HCT116 (cell line): Measurements from ENCODE around the gene TTC33. TPM values are rescaled to one million over a fixed set of nuclear protein-coding genes. Genes with fewer than 3 reads are reported as not detected.

Experiments
- ATAC-seq: fragments of 200-7000 bp; cut with Tn5 transposase; 2 replicates; pipeline ENCODE4 v1.9.1; 2020; ENCODE audit warnings: mild to moderate bottlenecking, moderate library complexity
- BruUV-seq: library from RNA; stranded (reverse); fragments of 400-500 nt; replicated peaks from 2 replicates; lab custom pipeline; 2021; lab: Mats Ljungman, UMichigan
- CTCF ChIA-PET: fragments of 300-600 bp; sonication (Branson Sonifier 250); formaldehyde crosslinking; loops from one replicate; lab custom pipeline; 2021; ENCODE audit warnings: antibody characterized with exemption; lab: Charles Lee
- POLR2A ChIA-PET: fragments of 300-600, 350-600 bp; sonication (Branson Sonifier 250); formaldehyde crosslinking; loops from one replicate; lab custom pipeline; 2021; ENCODE audit warnings: antibody characterized with exemption; lab: Charles Lee
- RAD21 ChIA-PET, 2 experiments: fragments of 300-600 bp; sonication (Branson Sonifier 250); formaldehyde crosslinking; loops; one replicate each; lab custom pipeline; 2023; ENCODE audit warnings: low total read pairs in 2 of 2; ENCODE audit not compliant: uncharacterized antibody in 2 of 2, unreplicated experiment in 2 of 2, low non-redundant PET in 1 of 2; lab: Charles Lee
- DNase-seq: peaks from one replicate; pipeline ENCODE4 v3.0.0-alpha.2; 2010; ENCODE audit warnings: low read depth, low spot score
- H2AFZ ChIP-seq: fragments of 200-600 bp; shearing (Covaris generic), sonication (generic); 2 replicates; pipeline ENCODE4 v1.6.1; 2017; ENCODE audit warnings: low read depth, mixed run types, mixed read lengths, antibody characterized with exemption, low read length; ENCODE audit not compliant: poor library complexity, severe bottlenecking
- H3K27ac ChIP-seq: 2 replicates; pipeline ENCODE4 v1.5.1; 2012; ENCODE audit warnings: low read depth, low read length
- H3K27me3 ChIP-seq: fragments of 200-600 bp; sonication (generic); 2 replicates; pipeline ENCODE4 v1.6.1; 2016; ENCODE audit warnings: mixed run types, low read length, mixed read lengths; ENCODE audit not compliant: insufficient read depth
- H3K36me3 ChIP-seq, 2 experiments: fragments of 200-500 bp in 1 of 2; fragments of 200-600 bp in 1 of 2; sonication (Bioruptor generic) in 1 of 2; sonication (generic) in 1 of 2; 2 replicates each; pipeline versions ENCODE4 v1.5.1 to v1.6.1; 2014 to 2016; ENCODE audit warnings: low read length in 2 of 2, inconsistent platforms in 1 of 2, mixed read lengths in 1 of 2, mixed run types in 1 of 2; ENCODE audit not compliant: insufficient read depth in 2 of 2, control insufficient read depth in 1 of 2
- H3K4me1 ChIP-seq, 2 experiments: fragments of 200-600 bp in 1 of 2; sonication (generic) in 1 of 2; 2 replicates each; pipeline versions ENCODE4 v1.5.1 to v1.6.1; 2012 to 2017; ENCODE audit warnings: low read length in 2 of 2, inconsistent platforms in 1 of 2, mild to moderate bottlenecking in 1 of 2, mixed read lengths in 1 of 2, mixed run types in 1 of 2, moderate library complexity in 1 of 2; ENCODE audit not compliant: insufficient read depth in 2 of 2, control insufficient read depth in 1 of 2
- H3K4me2 ChIP-seq: fragments of 200-600 bp; sonication (generic); 2 replicates; pipeline ENCODE4 v1.6.1; 2017; ENCODE audit warnings: mixed run types, low read length, mixed read lengths
- H3K4me3 ChIP-seq, 2 experiments: fragments of 200-600 bp in 1 of 2; sonication (generic) in 1 of 2; replicated peaks in 1 of 2; 2 replicates each; pipeline ENCODE4 v1.5.1; 2011 to 2016; ENCODE audit warnings: low read length in 2 of 2, control low read depth in 1 of 2, low read depth in 1 of 2, mild to moderate bottlenecking in 1 of 2, mixed read lengths in 1 of 2, mixed run types in 1 of 2
- H3K79me2 ChIP-seq: fragments of 200-600 bp; sonication (generic); 2 replicates; pipeline ENCODE4 v1.6.1; 2017; ENCODE audit warnings: mild to moderate bottlenecking, mixed run types, low read length, moderate library complexity, mixed read lengths; ENCODE audit not compliant: insufficient read depth
- H3K9ac ChIP-seq: fragments of 200-600 bp; sonication (generic); 2 replicates; pipeline ENCODE4 v1.6.1; 2016; ENCODE audit warnings: low read length, mixed read lengths
- H3K9me2 ChIP-seq: fragments of 200-600 bp; sonication (generic), shearing (Covaris generic); 2 replicates; pipeline ENCODE4 v1.6.1; 2017; ENCODE audit warnings: mixed run types, mild to moderate bottlenecking, moderate library complexity; ENCODE audit not compliant: insufficient read depth
- H3K9me3 ChIP-seq, 2 experiments: fragments of 200-500 bp in 1 of 2; fragments of 200-600 bp in 1 of 2; sonication (Bioruptor generic) in 1 of 2; sonication (generic) in 1 of 2; 2 replicates each; pipeline ENCODE4 v1.6.1; 2014 to 2017; ENCODE audit warnings: low read length in 2 of 2, mixed read lengths in 2 of 2, inconsistent platforms in 1 of 2, low read depth in 1 of 2, mild to moderate bottlenecking in 1 of 2, mixed run types in 1 of 2, moderate library complexity in 1 of 2; ENCODE audit not compliant: control insufficient read depth in 1 of 2, insufficient read depth in 1 of 2
- H4K20me1 ChIP-seq: fragments of 200-600 bp; sonication (generic), shearing (Covaris generic); 2 replicates; pipeline ENCODE4 v1.6.1; 2017; ENCODE audit warnings: mixed run types, mild to moderate bottlenecking, moderate library complexity; ENCODE audit not compliant: insufficient read depth
- CBX3 ChIP-seq: IDR thresholded peaks from 2 replicates; pipeline ENCODE4 v1.6.1; 2012; ENCODE audit warnings: low read depth
- ELF1 ChIP-seq: IDR thresholded peaks from 2 replicates; pipeline ENCODE4 v1.6.1; 2012; ENCODE audit warnings: low read depth, borderline replicate concordance
- EZH2 ChIP-seq: fragments of 200-600 bp; sonication (generic); IDR thresholded peaks from 2 replicates; pipeline ENCODE4 v1.6.1; 2017; ENCODE audit warnings: antibody characterized with exemption, mixed run types
- EZH2phosphoT487 ChIP-seq: fragments of 200-600 bp; IDR thresholded peaks from 2 replicates; pipeline ENCODE4 v1.6.1; 2018; ENCODE audit warnings: antibody characterized with exemption, borderline replicate concordance
- POLR2A ChIP-seq: IDR thresholded peaks from 2 replicates; pipeline ENCODE4 v1.7.0; 2011; ENCODE audit warnings: borderline replicate concordance; ENCODE audit not compliant: insufficient read depth, insufficient read length; ENCODE audit errors: extremely low read depth
- SIN3A ChIP-seq: IDR thresholded peaks from 2 replicates; pipeline ENCODE4 v1.6.1; 2012; ENCODE audit warnings: low read depth
- SP1 ChIP-seq: IDR thresholded peaks from 2 replicates; pipeline ENCODE4 v1.6.1; 2012; ENCODE audit warnings: low read depth
- SRF ChIP-seq: IDR thresholded peaks from 2 replicates; pipeline ENCODE4 v1.6.1; 2012; ENCODE audit warnings: low read depth
- TCF7L2 ChIP-seq: IDR thresholded peaks from 2 replicates; pipeline ENCODE4 v1.7.0; 2011; ENCODE audit warnings: borderline replicate concordance, inconsistent platforms; ENCODE audit not compliant: insufficient read depth, insufficient read length; ENCODE audit errors: extremely low read depth
- intact Hi-C: fragments of 100-400 bp; cut with micrococcal nuclease; formaldehyde crosslinking; loops from 2 replicates; pipeline ENCODE4 v1.10.0; 2022
- total RNA-seq: library from RNA; stranded (reverse); gene quantifications from one replicate; pipeline ENCODE4 v1.2.1, GENCODE V29; 2021; ENCODE audit not compliant: unreplicated experiment
- TF ChIP-seq, protein P1 (sequence below): IDR thresholded peaks from 2 replicates; pipeline ENCODE4 v1.6.1; 2012
- TF ChIP-seq, protein P2 (sequence below): IDR thresholded peaks from 2 replicates; pipeline ENCODE4 v1.6.1; 2012

Gene TTC33
- total RNA-seq, 1 experiment from 2014 or later = 14.5 TPM

DNA sequence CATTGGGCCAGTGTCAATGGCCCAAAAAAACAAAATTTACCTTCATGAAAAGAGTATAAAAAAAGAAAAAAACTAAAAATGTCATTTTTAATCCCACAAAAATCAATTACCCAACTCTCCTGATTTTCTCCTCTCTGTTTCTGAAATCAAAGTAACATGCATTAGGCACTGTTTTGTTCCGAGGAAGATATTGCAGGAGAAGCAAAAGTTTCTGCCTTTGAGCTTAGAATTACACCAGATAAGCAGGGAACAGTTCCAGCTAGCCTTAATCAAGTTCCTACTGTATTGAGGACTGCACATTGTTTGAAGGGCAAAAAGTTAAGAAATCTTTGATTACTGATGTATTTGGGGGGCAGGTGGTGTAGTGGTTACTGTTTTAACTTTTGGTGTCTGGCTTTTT lies 43.5 kb upstream of the TTC33 start:
- Histone ChIP-seq H3K36me3 (no peaks in the 10 kb centered on the region), H3K9ac (peak overlapping the region; percentile 80), H3K79me2 (peaks cover 34% of the 10 kb centered on the region), H3K4me3 (peak overlapping the region; percentile 79 to 82), H3K9me3 (no peaks in the 10 kb centered on the region), H3K27me3 (no peaks in the 10 kb centered on the region), H3K4me1 (peaks cover 15 to 18% of the 10 kb centered on the region in 2 experiments), H2AFZ (peak overlapping the region; percentile 98), H3K9me2 (no peaks in the 10 kb centered on the region), H3K4me2 (peak overlapping the region; percentile 98), H4K20me1 (peaks cover 5% of the 10 kb centered on the region; the same call in 1 of the 2 replicates), H3K27ac (peak overlapping the region; percentile 68; the same call in 1 of the 2 replicates)
- RAD21 ChIA-PET = no interaction called here
- TF ChIP-seq ELF1 = no peak
- no peak for TF ChIP-seq CBX3
- no peak for TF ChIP-seq SRF
- no peak for TF ChIP-seq EZH2
- TF ChIP-seq POLR2A = no peak
- no peak for TF ChIP-seq TCF7L2
- no peak for TF ChIP-seq EZH2phosphoT487
- TF ChIP-seq SP1 = no peak
- TF ChIP-seq, protein P1, sequence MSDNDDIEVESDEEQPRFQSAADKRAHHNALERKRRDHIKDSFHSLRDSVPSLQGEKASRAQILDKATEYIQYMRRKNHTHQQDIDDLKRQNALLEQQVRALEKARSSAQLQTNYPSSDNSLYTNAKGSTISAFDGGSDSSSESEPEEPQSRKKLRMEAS = no peak
- TF ChIP-seq, protein P2, sequence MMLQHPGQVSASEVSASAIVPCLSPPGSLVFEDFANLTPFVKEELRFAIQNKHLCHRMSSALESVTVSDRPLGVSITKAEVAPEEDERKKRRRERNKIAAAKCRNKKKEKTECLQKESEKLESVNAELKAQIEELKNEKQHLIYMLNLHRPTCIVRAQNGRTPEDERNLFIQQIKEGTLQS = no peak
- no peak for TF ChIP-seq SIN3A
- ATAC-seq (no peak), DNase-seq (no peak)
- POLR2A ChIA-PET = interaction anchor here (0.6 kb wide), 1 partner anchor 265 kb away, joined by 4 read pairs; no protein-coding TSS in a partner anchor
- intact Hi-C loops = no loop called here
- no TSS peak for BruUV-seq
- CTCF ChIA-PET = interaction anchor here (0.6 to 1.1 kb wide), 3 partner anchors 8 to 1160 kb away, joined by 3 to 5 read pairs (median 3); no protein-coding TSS in a partner anchor
